Measurements from ENCODE around the gene FAM32A.

GRCh38 chr19:16201011-16201391, 15.8 kb downstream of the FAM32A start:
- TF ChIP-seq CTCF (conservative IDR thresholded peaks at IDR 0.05; ENCODE audit: low read depth, low read length) (no peak), EZH2phosphoT487 (IDR thresholded peaks at IDR 0.05; ENCODE audit: borderline replicate concordance, low read length) (no peak), EZH2 (IDR thresholded peaks at IDR 0.05; ENCODE audit: low read length, unreplicated experiment) (no peak)

Data from PC-3 (cell line).